H7 (cell line): ENCODE results near the gene SKI. TPM values are rescaled to one million over a fixed set of nuclear protein-coding genes. Genes with fewer than 3 reads are reported as not detected.

Experiments
- DNase-seq: peaks from one replicate; pipeline ENCODE4 v3.0.0; 2012
- H3K27me3 ChIP-seq: 2 replicates; pipeline ENCODE4 v1.6.0; 2011; ENCODE audit warnings: mild to moderate bottlenecking, low read length; ENCODE audit not compliant: control insufficient read depth, insufficient read depth
- H3K36me3 ChIP-seq: replicated peaks from 2 replicates; pipeline ENCODE4 v1.5.1; 2011; ENCODE audit warnings: low read length; ENCODE audit not compliant: control insufficient read depth, insufficient read depth
- H3K4me3 ChIP-seq: 2 replicates; pipeline ENCODE4 v1.5.1; 2011; ENCODE audit warnings: low read depth, mild to moderate bottlenecking, control low read depth, low read length, moderate library complexity; ENCODE audit not compliant: insufficient read depth
- total RNA-seq: library from RNA; depleted of rRNA; stranded (reverse); fragments of >200 nt; shearing (Covaris generic); gene quantifications from 2 replicates; pipeline ENCODE4 v1.2.3, GENCODE V29; 2014

SKI gene
- total RNA-seq, 1 experiment from 2014 or later, result 29.2 TPM

- no peak overlapping the region for H3K4me3 ChIP-seq
- no peaks in the 10 kb centered on the region for H3K36me3 ChIP-seq
- H3K27me3 ChIP-seq, result no peaks in the 10 kb centered on the region
- no peak for DNase-seq
Observed at GRCh38 chr1:2337501-2337900, 109.4 kb downstream of the SKI start.

GRCh38 chr1:2339206-2340085 is 111.3 kb downstream of the SKI start:
- no peak for DNase-seq
- H3K36me3 ChIP-seq, result no peaks in the 10 kb centered on the region
- H3K27me3 ChIP-seq, result no peaks in the 10 kb centered on the region
- H3K4me3 ChIP-seq, result no peak overlapping the region

GRCh38 chr1:2340086-2340917 is 112.2 kb downstream of the SKI start:
- Histone ChIP-seq H3K36me3 (no peaks in the 10 kb centered on the region), H3K4me3 (no peak overlapping the region), H3K27me3 (no peaks in the 10 kb centered on the region)
- DNase-seq, result no peak

GRCh38 chr1:2340918-2341254 is 112.8 kb downstream of the SKI start:
- Histone ChIP-seq H3K36me3 (no peaks in the 10 kb centered on the region), H3K4me3 (no peak overlapping the region), H3K27me3 (no peaks in the 10 kb centered on the region)
- DNase-seq, result no peak

- Histone ChIP-seq H3K36me3 (no peaks in the 10 kb centered on the region), H3K4me3 (no peak overlapping the region), H3K27me3 (no peaks in the 10 kb centered on the region)
- no peak for DNase-seq
Observed at GRCh38 chr1:2341706-2342383, 113.7 kb downstream of the SKI start.

GRCh38 chr1:2342384-2343022 is 114.4 kb downstream of the SKI start:
- no peaks in the 10 kb centered on the region for H3K27me3 ChIP-seq
- H3K36me3 ChIP-seq, result no peaks in the 10 kb centered on the region
- no peak for DNase-seq
- H3K4me3 ChIP-seq, result no peak overlapping the region

GRCh38 chr1:2343023-2343935 is 115.2 kb downstream of the SKI start:
- no peaks in the 10 kb centered on the region for H3K27me3 ChIP-seq
- H3K36me3 ChIP-seq, result no peaks in the 10 kb centered on the region
- DNase-seq, result no peak
- H3K4me3 ChIP-seq, result no peak overlapping the region

GRCh38 chr1:2344121-2344681 is 116.1 kb downstream of the SKI start:
- no peak overlapping the region for H3K4me3 ChIP-seq
- no peak for DNase-seq
- no peaks in the 10 kb centered on the region for H3K36me3 ChIP-seq
- H3K27me3 ChIP-seq, result no peaks in the 10 kb centered on the region

- H3K27me3 ChIP-seq, result no peaks in the 10 kb centered on the region
- no peak overlapping the region for H3K4me3 ChIP-seq
- no peaks in the 10 kb centered on the region for H3K36me3 ChIP-seq
- DNase-seq, result no peak
Observed at GRCh38 chr1:2344744-2345296, 116.7 kb downstream of the SKI start.

GRCh38 chr1:2345297-2346075 is 117.4 kb downstream of the SKI start:
- no peaks in the 10 kb centered on the region for H3K27me3 ChIP-seq
- H3K36me3 ChIP-seq, result no peaks in the 10 kb centered on the region
- DNase-seq, result no peak
- H3K4me3 ChIP-seq, result no peak overlapping the region

- Histone ChIP-seq H3K4me3 (no peak overlapping the region), H3K27me3 (no peaks in the 10 kb centered on the region), H3K36me3 (no peaks in the 10 kb centered on the region)
- no peak for DNase-seq
Observed at GRCh38 chr1:2346691-2347408, 118.7 kb downstream of the SKI start.

- no peak for DNase-seq
- Histone ChIP-seq H3K36me3 (no peaks in the 10 kb centered on the region), H3K4me3 (no peak overlapping the region), H3K27me3 (no peaks in the 10 kb centered on the region)
Observed at GRCh38 chr1:2347409-2347785, 119.3 kb downstream of the SKI start.
